Suprapubic skin (tissue), 4 donors: ENCODE data around the gene SCARB1.

Source experiments
- EP300 ChIP-seq: sonication (generic); formaldehyde crosslinking; IDR thresholded peaks from one replicate; pipeline ENCODE4 v1.6.1; 2017; ENCODE audit warnings: antibody characterized with exemption
- POLR2A ChIP-seq, 2 donors: fragments of 450-650 bp; IDR thresholded peaks; one replicate each; pipeline ENCODE4 v1.6.1; 2017; ENCODE audit warnings: antibody characterized with exemption in 2 of 2, mild to moderate bottlenecking in 2 of 2, moderate library complexity in 2 of 2
- POLR2AphosphoS5 ChIP-seq, 3 donors: sonication (generic); formaldehyde crosslinking; IDR thresholded peaks; one replicate each; pipeline ENCODE4 v1.6.1; 2017; ENCODE audit warnings: antibody characterized with exemption in 3 of 3
- TF ChIP-seq, protein P1 (sequence below), 2 donors: fragments of 200-600 bp in 1 of 2; fragments of 450-650 bp in 1 of 2; sonication (generic) in 1 of 2; IDR thresholded peaks; one replicate each; pipeline ENCODE4 v1.5.1; 2016 to 2019; ENCODE audit warnings: antibody characterized with exemption in 2 of 2, mild to moderate bottlenecking in 1 of 2, moderate library complexity in 1 of 2

GRCh38 chr12:124872068-124872719 lies 8.5 kb upstream of the SCARB1 start:
- TF ChIP-seq, protein P1, sequence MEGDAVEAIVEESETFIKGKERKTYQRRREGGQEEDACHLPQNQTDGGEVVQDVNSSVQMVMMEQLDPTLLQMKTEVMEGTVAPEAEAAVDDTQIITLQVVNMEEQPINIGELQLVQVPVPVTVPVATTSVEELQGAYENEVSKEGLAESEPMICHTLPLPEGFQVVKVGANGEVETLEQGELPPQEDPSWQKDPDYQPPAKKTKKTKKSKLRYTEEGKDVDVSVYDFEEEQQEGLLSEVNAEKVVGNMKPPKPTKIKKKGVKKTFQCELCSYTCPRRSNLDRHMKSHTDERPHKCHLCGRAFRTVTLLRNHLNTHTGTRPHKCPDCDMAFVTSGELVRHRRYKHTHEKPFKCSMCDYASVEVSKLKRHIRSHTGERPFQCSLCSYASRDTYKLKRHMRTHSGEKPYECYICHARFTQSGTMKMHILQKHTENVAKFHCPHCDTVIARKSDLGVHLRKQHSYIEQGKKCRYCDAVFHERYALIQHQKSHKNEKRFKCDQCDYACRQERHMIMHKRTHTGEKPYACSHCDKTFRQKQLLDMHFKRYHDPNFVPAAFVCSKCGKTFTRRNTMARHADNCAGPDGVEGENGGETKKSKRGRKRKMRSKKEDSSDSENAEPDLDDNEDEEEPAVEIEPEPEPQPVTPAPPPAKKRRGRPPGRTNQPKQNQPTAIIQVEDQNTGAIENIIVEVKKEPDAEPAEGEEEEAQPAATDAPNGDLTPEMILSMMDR (IDR thresholded peaks at IDR 0.05) = no peak
- TF ChIP-seq POLR2A (IDR thresholded peaks at IDR 0.05) (no peak), POLR2AphosphoS5 (IDR thresholded peaks at IDR 0.05) (no peak), EP300 (no peak)
